Measurements from ENCODE around the gene MINDY2. TPM values are rescaled to one million over a fixed set of nuclear protein-coding genes. Genes with fewer than 3 reads are reported as not detected.

MINDY2 gene
- total RNA-seq, 1 donor from 2014 or later = 14.2 TPM

DNA sequence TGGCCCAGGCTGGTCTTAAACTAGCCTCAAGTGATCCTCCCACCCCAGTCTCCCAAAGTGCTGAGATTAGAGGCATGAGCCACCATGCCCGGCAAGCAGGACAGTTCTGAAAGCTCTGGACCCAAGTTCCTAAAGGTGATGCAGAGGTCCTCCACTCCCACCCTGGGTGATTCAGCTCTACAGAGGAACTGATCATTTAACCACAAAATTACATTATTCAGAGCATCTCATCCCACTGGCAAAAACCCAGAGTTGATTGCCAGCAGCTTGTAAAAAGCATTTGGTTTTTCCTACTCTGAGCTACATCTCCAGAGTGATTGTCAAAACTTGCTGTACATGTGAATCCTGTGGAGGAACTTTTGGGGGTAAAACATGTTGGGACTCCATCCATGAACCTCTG is 102.2 kb downstream of the MINDY2 start:
- Mint-ChIP-seq H3K4me1 (ENCODE audit: unreplicated experiment) (peaks cover 10% of the 10 kb centered on the region), H3K36me3 (ENCODE audit: low read depth, unreplicated experiment) (peaks cover 10% of the 10 kb centered on the region), H3K27me3 (ENCODE audit: unreplicated experiment) (peaks cover 4% of the 10 kb centered on the region), H3K27ac (ENCODE audit: unreplicated experiment) (no peak overlapping the region), H3K9me3 (ENCODE audit: unreplicated experiment) (no peaks in the 10 kb centered on the region), H3K4me3 (ENCODE audit: unreplicated experiment) (no peak overlapping the region)
- DNase-seq (ENCODE audit: low spot score) = no peak
- TF ChIP-seq CTCF (IDR thresholded peaks at IDR 0.05; ENCODE audit: unreplicated experiment) = no peak

DNA sequence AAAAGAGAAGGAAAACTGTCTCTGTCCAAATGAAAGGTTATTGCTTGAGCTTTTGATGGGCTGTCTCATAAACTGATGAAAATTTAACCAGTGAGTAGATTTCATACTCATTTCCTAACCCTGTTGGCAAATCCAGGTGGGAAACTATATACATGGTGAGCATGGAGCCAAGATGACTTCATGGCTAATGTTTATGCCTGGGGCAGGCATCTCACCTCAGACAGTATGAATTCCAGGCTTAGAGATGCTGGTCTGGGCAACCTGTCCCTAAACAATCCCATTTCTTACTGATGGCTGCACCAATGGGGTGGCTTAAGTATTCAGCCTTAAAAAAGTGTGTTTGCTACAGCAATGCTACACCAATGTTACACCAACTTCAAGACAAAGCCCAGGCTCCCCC is 104.2 kb downstream of the MINDY2 start:
- H3K27me3 Mint-ChIP-seq (ENCODE audit: unreplicated experiment) = peaks cover 4% of the 10 kb centered on the region
- no peaks in the 10 kb centered on the region for H3K9me3 Mint-ChIP-seq (ENCODE audit: unreplicated experiment)

DNA sequence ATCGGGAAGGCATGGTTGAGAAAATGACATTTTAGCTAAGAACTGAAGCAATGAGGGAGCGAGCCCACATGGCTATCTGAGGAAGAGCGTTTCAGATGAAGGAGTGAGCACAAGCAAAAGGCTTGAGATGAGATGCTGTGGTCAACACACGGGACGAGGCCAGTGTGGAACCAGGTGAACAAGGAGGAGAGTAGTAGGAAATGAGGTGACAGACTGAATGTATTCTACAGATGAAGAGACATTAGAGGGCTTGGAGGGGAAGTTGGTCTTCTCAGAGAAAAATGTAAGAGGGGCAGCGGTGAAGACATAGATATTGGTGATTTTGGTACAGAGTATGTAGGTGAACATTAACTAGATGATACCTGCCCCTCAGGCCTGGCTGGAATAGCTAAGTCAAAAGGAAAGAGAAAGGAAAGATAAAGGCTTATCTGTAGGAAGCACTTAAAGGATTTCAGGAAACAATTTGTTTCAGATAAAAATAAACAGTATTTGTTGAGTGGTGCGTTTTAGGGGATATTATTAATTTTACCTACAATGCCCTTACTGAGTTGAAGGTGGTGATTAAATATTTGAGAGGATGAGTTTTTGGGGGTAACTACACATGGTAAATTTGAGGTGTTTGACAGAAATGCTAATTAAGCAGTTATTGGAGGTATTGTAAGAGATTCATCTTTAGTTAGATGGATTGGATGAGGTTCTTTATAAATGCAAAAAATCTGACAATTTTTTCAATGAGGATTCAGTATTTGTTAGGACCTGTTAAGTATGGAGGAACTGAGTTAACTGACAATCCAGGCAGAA is 105.4 kb downstream of the MINDY2 start:
- peak overlapping the region; percentile 69 for H3K4me3 Mint-ChIP-seq (ENCODE audit: unreplicated experiment)
- peaks cover 4% of the 10 kb centered on the region for H3K27me3 Mint-ChIP-seq (ENCODE audit: unreplicated experiment)
- DNase-seq (ENCODE audit: low spot score) = no peak
- H3K27ac Mint-ChIP-seq (ENCODE audit: unreplicated experiment) = no peak overlapping the region
- no peak for TF ChIP-seq CTCF (IDR thresholded peaks at IDR 0.05; ENCODE audit: unreplicated experiment)
- H3K36me3 Mint-ChIP-seq (ENCODE audit: low read depth, unreplicated experiment) = peaks cover 25% of the 10 kb centered on the region
- peaks cover 10% of the 10 kb centered on the region for H3K4me1 Mint-ChIP-seq (ENCODE audit: unreplicated experiment)
- no peaks in the 10 kb centered on the region for H3K9me3 Mint-ChIP-seq (ENCODE audit: unreplicated experiment)

More for the DNA sequence above, 104.2 kb downstream of the MINDY2 start:
- H3K4me1 Mint-ChIP-seq (ENCODE audit: unreplicated experiment) = peaks cover 10% of the 10 kb centered on the region
- no peak overlapping the region for H3K4me3 Mint-ChIP-seq (ENCODE audit: unreplicated experiment)
- no peak overlapping the region for H3K27ac Mint-ChIP-seq (ENCODE audit: unreplicated experiment)
- peaks cover 25% of the 10 kb centered on the region for H3K36me3 Mint-ChIP-seq (ENCODE audit: low read depth, unreplicated experiment)
- no peak for DNase-seq (ENCODE audit: low spot score)
- no peak for TF ChIP-seq CTCF (IDR thresholded peaks at IDR 0.05; ENCODE audit: unreplicated experiment)

DNA sequence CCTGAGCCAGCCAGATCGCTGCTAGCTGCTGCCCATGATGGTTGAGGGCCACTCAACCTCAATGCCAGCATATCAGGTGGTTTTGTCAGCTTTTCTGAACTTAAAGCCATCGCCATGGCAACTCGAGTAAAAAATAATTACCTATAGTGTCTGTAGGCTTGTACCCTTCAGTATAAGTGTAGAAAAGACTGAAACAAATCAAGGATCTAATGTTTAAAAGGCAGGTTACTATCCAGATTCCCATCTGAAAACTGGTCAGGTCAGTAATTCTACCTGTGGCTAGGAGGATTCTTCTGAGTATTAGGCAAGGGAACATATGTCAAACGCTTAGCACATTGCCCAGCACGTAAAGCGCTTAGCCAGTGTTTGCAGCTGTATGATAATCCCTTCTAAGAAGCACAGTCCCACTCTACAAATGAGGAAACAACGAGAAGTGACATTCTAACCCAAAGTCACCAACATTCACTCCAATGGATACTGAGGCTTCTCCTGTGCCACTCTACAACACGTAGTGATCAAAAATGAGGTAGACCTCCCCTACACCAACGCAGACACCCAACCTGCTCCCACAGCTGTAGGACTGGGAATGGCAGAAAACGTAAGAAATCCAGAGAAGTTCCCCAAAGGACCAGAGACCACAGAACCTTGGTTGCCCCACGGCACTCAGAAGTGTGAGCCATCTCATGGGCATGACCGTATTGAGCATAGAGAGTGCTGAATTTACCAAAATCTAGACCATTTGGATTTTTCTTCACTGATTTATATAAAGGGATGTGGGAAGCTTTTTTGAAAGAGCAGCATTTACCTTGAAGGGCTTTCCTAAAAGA is 107.1 kb downstream of the MINDY2 start:
- H3K36me3 Mint-ChIP-seq (ENCODE audit: low read depth, unreplicated experiment) = peaks cover 31% of the 10 kb centered on the region
- TF ChIP-seq CTCF (IDR thresholded peaks at IDR 0.05; ENCODE audit: unreplicated experiment) = no peak
- no peaks in the 10 kb centered on the region for H3K9me3 Mint-ChIP-seq (ENCODE audit: unreplicated experiment)
- H3K27me3 Mint-ChIP-seq (ENCODE audit: unreplicated experiment) = peaks cover 4% of the 10 kb centered on the region
- DNase-seq (ENCODE audit: low spot score) = no peak
- no peak overlapping the region for H3K27ac Mint-ChIP-seq (ENCODE audit: unreplicated experiment)
- peak overlapping the region; percentile 48 for H3K4me3 Mint-ChIP-seq (ENCODE audit: unreplicated experiment)
- peaks cover 10% of the 10 kb centered on the region for H3K4me1 Mint-ChIP-seq (ENCODE audit: unreplicated experiment)
